ENCODE results near the gene NMBR.
"Not testable (repeated sequence)": the region's sequence is repeated elsewhere in the genome, so short reads cannot be mapped to it uniquely, and the experiment has no call there.

Gene NMBR

DNA sequence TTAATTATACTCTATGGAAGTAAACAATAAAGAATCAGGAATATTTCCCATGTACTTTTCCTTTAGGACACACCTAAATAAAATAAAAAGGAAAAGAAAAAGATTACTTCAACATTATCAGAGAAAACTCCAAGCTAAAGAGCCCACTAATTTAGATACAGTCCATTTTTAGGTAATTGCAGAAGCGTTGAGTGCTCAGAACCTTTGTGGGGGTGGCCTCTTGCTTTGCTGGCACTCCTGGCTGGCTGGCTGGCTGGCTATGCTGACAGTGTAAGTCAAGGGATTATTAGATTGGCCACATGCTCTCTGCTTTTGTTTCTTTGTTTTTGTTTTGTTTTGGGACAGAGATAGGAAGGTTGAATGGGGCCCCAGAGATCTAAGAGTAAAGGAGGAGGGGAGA lies 14.3 kb downstream of the NMBR start, which contains the start of gene GJE1:
Gene GJE1, plus strand, starts transcription at position 301 of the 400 bp plus-strand sequence. CDS start 234 bp downstream, outside the sequence.
- DNase-seq (ENCODE audit: low read depth): no peak
- TF ChIP-seq, protein P1, sequence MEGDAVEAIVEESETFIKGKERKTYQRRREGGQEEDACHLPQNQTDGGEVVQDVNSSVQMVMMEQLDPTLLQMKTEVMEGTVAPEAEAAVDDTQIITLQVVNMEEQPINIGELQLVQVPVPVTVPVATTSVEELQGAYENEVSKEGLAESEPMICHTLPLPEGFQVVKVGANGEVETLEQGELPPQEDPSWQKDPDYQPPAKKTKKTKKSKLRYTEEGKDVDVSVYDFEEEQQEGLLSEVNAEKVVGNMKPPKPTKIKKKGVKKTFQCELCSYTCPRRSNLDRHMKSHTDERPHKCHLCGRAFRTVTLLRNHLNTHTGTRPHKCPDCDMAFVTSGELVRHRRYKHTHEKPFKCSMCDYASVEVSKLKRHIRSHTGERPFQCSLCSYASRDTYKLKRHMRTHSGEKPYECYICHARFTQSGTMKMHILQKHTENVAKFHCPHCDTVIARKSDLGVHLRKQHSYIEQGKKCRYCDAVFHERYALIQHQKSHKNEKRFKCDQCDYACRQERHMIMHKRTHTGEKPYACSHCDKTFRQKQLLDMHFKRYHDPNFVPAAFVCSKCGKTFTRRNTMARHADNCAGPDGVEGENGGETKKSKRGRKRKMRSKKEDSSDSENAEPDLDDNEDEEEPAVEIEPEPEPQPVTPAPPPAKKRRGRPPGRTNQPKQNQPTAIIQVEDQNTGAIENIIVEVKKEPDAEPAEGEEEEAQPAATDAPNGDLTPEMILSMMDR (conservative IDR thresholded peaks at IDR 0.05; ENCODE audit: low read depth, low read length): no peak
- no peak within 1 kb of the TSS for H3K4me3 ChIP-seq (ENCODE audit: low read length)

DNA sequence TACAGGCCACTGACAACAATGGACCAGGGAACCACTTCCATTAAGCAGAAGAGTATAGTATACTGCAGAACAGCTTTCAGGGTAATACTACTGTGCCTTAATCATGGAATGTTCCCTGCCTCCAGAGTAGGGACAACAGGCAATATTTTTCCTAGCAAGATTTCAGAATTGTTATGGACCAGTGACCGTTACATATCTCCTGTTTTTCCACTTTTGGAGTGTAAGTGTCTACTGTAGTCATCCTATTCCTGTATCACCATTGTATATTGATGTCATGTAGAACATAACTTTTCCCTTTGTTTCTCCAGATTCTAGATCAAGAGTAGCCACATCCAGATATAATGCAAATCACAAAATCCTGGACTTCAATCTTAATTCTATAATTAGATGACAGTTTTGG lies 16.1 kb downstream of the NMBR start:
- no peak for DNase-seq (ENCODE audit: low read depth)
- TF ChIP-seq, protein P1 (conservative IDR thresholded peaks at IDR 0.05; ENCODE audit: low read depth, low read length): no peak
- H3K4me3 ChIP-seq (ENCODE audit: low read length): no peak overlapping the region

DNA sequence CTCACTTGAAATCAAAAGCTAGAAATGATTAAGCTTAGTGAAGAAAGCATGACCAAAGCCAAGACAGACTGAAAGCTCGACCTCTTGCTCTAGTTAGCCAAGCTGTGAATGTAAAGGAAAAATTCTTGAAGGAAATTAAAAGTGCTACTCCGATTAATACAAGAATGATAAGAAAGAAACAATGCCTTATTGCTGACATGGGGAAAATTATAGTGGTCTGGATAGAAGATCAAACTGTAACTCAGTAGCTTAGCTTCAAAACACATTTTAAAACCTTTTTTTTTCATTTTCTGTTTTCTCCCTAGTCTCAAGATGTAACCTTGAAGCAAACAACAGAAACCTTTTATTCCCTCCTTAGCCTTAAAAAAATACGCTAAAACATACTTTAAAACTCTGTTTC lies 25.6 kb downstream of the NMBR start:
- TF ChIP-seq, protein P1 (conservative IDR thresholded peaks at IDR 0.05; ENCODE audit: low read depth, low read length): no peak
- DNase-seq (ENCODE audit: low read depth): no peak
- no peak overlapping the region for H3K4me3 ChIP-seq (ENCODE audit: low read length)

DNA sequence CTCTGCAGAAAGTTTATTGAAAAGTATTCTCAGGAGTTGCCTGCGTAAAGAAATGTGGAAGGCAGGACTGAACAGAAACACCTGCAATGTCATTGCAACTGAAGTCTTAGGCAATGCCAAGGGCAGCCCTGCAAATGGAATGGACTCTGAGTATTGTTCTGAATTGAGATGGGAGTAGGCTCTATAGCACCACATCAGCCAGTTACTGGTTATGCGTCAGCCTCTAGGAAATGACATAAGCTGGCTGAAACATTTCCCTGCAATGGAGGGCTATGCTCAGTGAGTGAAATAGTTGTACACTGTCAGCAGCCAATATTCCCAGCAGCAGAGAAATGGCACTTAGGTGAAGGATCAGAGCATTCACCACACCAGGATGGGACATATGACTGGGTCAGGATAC lies 28.0 kb downstream of the NMBR start:
- DNase-seq (ENCODE audit: low read depth): no peak
- TF ChIP-seq, protein P1 (conservative IDR thresholded peaks at IDR 0.05; ENCODE audit: low read depth, low read length): no peak
- H3K4me3 ChIP-seq (ENCODE audit: low read length): no peak overlapping the region

DNA sequence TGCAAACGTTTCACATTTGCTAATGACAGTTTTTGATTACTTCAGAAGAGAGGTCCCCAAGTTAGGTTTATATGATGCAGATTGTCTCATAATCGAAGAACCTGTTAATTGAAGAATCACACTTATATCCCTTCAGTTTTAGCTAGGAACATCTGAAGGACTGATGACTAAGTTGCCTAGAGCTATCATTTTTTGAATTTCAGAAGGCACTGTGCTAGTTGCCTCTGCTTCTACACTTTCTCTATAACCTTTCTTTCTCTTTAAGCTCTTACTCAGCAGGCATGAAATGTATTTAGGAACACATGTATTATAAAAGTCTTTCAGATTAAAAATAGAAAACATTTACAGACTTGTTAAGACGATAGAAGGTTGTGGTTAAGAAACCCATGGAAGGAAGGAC lies 28.6 kb downstream of the NMBR start:
- TF ChIP-seq, protein P1 (conservative IDR thresholded peaks at IDR 0.05; ENCODE audit: low read depth, low read length): no peak
- H3K4me3 ChIP-seq (ENCODE audit: low read length): no peak overlapping the region
- DNase-seq (ENCODE audit: low read depth): no peak

DNA sequence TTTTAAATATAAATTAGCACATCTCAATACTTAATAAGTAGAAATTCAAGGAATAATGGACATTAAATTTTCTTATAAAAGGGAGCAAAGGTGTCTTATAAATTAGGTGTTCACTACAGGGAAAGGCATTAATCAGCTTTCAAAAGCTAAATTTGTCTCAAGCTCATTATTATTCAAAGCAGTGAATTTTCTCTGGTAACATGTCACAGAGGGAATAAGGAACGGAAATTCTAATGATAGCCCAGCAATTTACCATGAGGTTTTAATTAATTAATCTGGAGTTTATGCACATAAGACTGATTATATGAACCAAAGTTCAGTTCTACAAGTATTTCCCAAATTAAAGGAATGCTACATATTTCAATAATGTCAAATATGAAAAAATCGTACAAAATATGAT lies 29.6 kb downstream of the NMBR start:
- DNase-seq (ENCODE audit: low read depth): no peak
- TF ChIP-seq, protein P1 (conservative IDR thresholded peaks at IDR 0.05; ENCODE audit: low read depth, low read length): no peak
- no peak overlapping the region for H3K4me3 ChIP-seq (ENCODE audit: low read length)

GRCh38 chr6:142112451-142113061 lies 34.4 kb downstream of the NMBR start:
- H3K4me3 ChIP-seq (ENCODE audit: low read length): no peak overlapping the region
- DNase-seq (ENCODE audit: low read depth): peak; percentile 26
- TF ChIP-seq, protein P1 (conservative IDR thresholded peaks at IDR 0.05; ENCODE audit: low read depth, low read length): peak; percentile 78

DNA sequence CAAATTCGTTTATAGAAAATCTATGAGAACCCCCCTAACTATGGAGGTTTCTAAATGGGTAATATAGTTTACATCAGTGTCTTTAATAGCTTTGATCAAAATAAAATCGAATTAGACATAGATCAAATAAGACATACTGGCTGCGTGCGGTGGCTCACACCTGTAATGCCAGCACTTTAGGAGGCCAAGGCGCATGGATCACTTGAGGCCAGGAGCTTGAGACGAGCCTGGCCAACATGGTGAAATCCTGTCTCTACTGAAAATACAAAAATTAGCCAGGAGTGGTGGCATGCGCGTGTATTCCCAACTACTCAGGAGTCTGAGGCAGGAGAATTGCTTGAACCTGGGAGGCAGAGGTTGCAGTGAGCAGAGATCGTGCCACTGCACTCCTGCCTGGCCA lies 36.1 kb downstream of the NMBR start:
- H3K4me3 ChIP-seq (ENCODE audit: low read length); DNase-seq (ENCODE audit: low read depth): not testable (repeated sequence)

GRCh38 chr6:142104820-142105219 lies 42.1 kb downstream of the NMBR start:
- not testable (repeated sequence) for DNase-seq (ENCODE audit: low read depth); H3K4me3 ChIP-seq (ENCODE audit: low read length)

All from retinal pigment epithelial cell (primary cell).